NB4 (cell line): ENCODE measurements around the gene IL20.

Source experiments
- DNase-seq: peaks from one replicate; pipeline ENCODE4 v3.0.0; 2010; ENCODE audit warnings: low read depth
- H3K4me3 ChIP-seq: one replicate; pipeline ENCODE4 v1.5.1; 2011; ENCODE audit warnings: mild to moderate bottlenecking, low read depth, low read length, moderate library complexity
- MYC ChIP-seq: IDR thresholded peaks from 2 replicates; pipeline ENCODE4 v1.6.1; 2011; ENCODE audit warnings: low read depth, low read length
- POLR2A ChIP-seq: IDR thresholded peaks from 2 replicates; pipeline ENCODE4 v1.6.1; 2011; ENCODE audit warnings: mild to moderate bottlenecking; ENCODE audit not compliant: insufficient read length; ENCODE audit errors: extremely low read depth
- TF ChIP-seq, protein P1 (sequence below): IDR thresholded peaks from one replicate; pipeline ENCODE4 v1.5.1; 2012; ENCODE audit warnings: low read depth, low read length
- TF ChIP-seq, protein P2 (sequence below): IDR thresholded peaks from 2 replicates; pipeline ENCODE4 v1.6.1; 2011; ENCODE audit warnings: low read depth, low read length

Gene IL20

DNA sequence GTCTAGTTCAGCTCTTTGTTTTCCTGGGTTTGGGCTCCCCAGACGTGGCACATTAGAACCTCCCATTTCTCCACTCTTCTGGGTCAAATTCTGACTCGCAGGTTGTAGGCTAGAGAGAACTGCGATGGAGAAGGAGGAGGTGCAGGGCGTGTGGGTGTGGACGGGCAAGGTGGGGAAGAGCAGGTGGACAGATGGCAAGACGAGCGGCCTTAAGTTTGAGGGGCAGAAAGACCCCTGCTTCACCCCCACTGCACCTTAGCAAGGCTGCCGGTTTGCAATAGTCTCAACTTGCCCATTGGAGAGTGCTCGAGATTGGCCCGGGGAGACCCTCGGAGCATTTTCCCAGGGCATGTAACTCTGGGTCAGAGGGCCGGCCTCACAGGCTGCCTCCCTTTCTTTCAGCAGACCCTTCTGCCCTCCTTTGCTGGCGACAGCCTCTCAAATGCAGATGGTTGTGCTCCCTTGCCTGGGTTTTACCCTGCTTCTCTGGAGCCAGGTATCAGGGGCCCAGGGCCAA, 33.5 kb downstream of the IL20 start:
- no peak overlapping the region for H3K4me3 ChIP-seq
- no peak for DNase-seq
- TF ChIP-seq, protein P1, sequence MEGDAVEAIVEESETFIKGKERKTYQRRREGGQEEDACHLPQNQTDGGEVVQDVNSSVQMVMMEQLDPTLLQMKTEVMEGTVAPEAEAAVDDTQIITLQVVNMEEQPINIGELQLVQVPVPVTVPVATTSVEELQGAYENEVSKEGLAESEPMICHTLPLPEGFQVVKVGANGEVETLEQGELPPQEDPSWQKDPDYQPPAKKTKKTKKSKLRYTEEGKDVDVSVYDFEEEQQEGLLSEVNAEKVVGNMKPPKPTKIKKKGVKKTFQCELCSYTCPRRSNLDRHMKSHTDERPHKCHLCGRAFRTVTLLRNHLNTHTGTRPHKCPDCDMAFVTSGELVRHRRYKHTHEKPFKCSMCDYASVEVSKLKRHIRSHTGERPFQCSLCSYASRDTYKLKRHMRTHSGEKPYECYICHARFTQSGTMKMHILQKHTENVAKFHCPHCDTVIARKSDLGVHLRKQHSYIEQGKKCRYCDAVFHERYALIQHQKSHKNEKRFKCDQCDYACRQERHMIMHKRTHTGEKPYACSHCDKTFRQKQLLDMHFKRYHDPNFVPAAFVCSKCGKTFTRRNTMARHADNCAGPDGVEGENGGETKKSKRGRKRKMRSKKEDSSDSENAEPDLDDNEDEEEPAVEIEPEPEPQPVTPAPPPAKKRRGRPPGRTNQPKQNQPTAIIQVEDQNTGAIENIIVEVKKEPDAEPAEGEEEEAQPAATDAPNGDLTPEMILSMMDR, result no peak
- TF ChIP-seq POLR2A (no peak), MYC (no peak)
- TF ChIP-seq, protein P2, sequence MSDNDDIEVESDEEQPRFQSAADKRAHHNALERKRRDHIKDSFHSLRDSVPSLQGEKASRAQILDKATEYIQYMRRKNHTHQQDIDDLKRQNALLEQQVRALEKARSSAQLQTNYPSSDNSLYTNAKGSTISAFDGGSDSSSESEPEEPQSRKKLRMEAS, result no peak

DNA sequence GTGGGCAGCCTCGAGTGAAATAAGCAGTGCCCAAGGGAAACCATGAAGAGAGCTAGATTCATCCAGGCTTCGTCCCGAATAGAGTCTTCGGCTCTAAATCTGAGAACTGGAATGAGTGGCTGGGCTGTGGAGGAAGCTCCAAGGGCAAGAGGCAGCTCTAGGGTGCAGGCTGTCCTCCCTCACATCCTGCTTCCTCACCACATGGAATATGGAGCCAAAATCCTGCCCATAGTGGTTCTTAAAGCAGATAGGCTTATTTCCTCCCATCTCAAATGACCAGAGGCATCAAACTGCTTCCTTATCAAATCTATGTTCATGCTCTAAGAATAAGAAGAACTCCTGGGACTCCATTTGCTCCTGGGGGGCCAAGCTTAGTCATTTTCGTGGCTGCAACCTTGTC, 34.3 kb downstream of the IL20 start:
- TF ChIP-seq POLR2A (no peak), MYC (no peak)
- TF ChIP-seq, protein P1, result no peak
- TF ChIP-seq, protein P2, result no peak
- no peak overlapping the region for H3K4me3 ChIP-seq
- DNase-seq, result no peak

DNA sequence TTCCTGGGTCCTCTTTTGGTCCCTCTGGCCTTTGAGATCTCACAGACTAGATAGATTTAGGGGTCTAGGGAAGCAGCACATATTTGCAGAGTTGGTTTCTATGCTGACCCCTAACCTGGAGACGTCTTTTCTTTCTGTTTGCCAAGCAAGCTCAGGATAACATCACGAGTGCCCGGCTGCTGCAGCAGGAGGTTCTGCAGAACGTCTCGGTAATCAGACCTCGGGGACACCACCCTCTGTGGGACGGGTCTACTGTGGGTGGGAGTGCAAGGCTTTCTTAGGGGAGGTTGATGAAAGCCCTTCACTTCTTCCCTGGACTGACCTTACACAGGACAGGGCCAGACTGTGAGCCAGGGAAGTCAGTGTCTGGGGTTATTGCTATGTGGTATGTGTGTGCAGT, 34.7 kb downstream of the IL20 start:
- H3K4me3 ChIP-seq, result no peak overlapping the region
- DNase-seq, result no peak
- TF ChIP-seq MYC, result no peak
- TF ChIP-seq, protein P1, result no peak
- TF ChIP-seq, protein P2, result no peak
- TF ChIP-seq POLR2A, result no peak

DNA sequence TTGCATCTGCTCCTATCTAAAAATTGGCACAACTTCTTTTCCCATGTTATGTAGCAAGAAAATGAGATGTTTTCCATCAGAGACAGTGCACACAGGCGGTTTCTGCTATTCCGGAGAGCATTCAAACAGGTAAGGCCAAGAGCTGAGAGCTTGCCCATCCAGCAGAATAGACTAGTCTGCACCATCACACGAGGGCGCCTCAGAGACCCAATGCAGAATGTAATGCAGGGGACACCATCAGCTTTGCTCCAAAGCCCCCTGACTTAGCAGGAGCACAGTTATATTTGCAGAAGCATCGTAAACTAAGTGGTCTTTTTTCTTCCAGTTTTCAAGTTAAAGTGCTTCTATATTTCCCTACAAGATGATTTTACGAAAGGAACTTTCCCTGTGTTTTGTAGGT, 36.5 kb downstream of the IL20 start:
- TF ChIP-seq POLR2A (no peak), MYC (no peak)
- TF ChIP-seq, protein P2, result no peak
- TF ChIP-seq, protein P1, result no peak
- no peak overlapping the region for H3K4me3 ChIP-seq
- no peak for DNase-seq

DNA sequence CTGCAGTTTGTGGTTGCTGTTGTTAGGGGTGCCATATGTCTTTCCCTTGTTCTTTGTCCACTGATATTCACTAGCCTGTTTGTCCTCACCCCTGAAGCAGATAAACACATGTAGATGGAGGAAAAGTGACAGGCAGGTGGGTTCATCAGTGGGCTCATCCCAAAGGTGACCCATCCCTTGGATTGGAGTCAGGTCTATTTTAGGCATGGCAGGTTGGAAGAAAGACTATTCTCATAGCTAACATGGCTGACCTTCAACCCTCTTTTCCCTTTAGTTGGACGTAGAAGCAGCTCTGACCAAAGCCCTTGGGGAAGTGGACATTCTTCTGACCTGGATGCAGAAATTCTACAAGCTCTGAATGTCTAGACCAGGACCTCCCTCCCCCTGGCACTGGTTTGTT, 37.3 kb downstream of the IL20 start:
- H3K4me3 ChIP-seq, result no peak overlapping the region
- DNase-seq, result no peak
- TF ChIP-seq, protein P1, result no peak
- TF ChIP-seq POLR2A, result no peak
- TF ChIP-seq, protein P2, result no peak
- no peak for TF ChIP-seq MYC

DNA sequence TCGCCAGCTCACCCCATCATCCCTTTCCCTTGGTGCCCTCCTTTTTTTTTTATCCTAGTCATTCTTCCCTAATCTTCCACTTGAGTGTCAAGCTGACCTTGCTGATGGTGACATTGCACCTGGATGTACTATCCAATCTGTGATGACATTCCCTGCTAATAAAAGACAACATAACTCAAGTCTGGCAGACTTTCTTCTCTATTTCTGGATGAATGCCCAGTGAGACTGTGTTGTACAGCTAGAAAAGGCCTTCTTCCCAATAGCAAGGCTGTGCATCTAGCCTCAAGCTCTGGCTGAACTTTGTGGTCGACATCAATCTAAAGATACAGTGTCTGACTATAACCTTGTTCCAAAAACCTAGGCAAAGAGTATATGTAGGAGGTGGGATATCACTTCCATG, 38.3 kb downstream of the IL20 start:
- no peak for TF ChIP-seq MYC
- TF ChIP-seq, protein P2, result no peak
- TF ChIP-seq, protein P1, result no peak
- no peak for TF ChIP-seq POLR2A
- DNase-seq, result no peak
- no peak overlapping the region for H3K4me3 ChIP-seq
